Suprapubic skin (tissue), 4 donors: ENCODE measurements around the gene ARMC12.

Experiments used
- CTCF ChIP-seq, 2 donors: fragments of 200-600 bp in 1 of 2; fragments of 450-650 bp in 1 of 2; sonication (generic) in 1 of 2; IDR thresholded peaks; one replicate each; pipeline ENCODE4 v1.5.1; 2016 to 2019; ENCODE audit warnings: antibody characterized with exemption in 2 of 2, mild to moderate bottlenecking in 1 of 2, moderate library complexity in 1 of 2
- EP300 ChIP-seq: sonication (generic); formaldehyde crosslinking; IDR thresholded peaks from one replicate; pipeline ENCODE4 v1.6.1; 2017; ENCODE audit warnings: antibody characterized with exemption
- POLR2A ChIP-seq, 2 donors: fragments of 450-650 bp; IDR thresholded peaks; one replicate each; pipeline ENCODE4 v1.6.1; 2017; ENCODE audit warnings: antibody characterized with exemption in 2 of 2, mild to moderate bottlenecking in 2 of 2, moderate library complexity in 2 of 2
- POLR2AphosphoS5 ChIP-seq, 3 donors: sonication (generic); formaldehyde crosslinking; IDR thresholded peaks; one replicate each; pipeline ENCODE4 v1.6.1; 2017; ENCODE audit warnings: antibody characterized with exemption in 3 of 3

DNA sequence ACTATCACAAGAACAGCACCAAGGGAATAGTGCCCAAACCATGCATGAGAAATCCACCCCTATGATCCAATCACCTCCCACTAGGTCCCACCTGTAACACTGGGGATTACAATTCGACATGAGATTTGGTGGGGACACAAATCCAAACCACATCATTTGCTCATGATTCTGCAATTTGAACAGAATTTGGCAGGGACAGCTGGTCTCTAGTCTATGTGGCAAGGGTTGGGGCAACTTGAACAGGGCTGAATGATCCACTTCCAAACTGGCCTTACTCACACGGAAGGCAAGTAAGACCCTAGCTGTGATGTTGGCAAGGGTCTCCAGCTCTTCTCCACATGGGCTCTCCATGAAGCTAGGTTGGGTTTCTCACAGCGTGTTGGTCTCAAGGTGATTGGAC, 38.0 kb upstream of the ARMC12 start:
- TF ChIP-seq POLR2AphosphoS5 (IDR thresholded peaks at IDR 0.05) (no peak), CTCF (IDR thresholded peaks at IDR 0.05) (no peak), EP300 (no peak), POLR2A (IDR thresholded peaks at IDR 0.05) (no peak)
